ENCODE data around the gene TANGO6. TPM values are rescaled to one million over a fixed set of nuclear protein-coding genes. Genes with fewer than 3 reads are reported as not detected.

TANGO6 gene
- total and polyA plus RNA-seq, 10 of the 15 experiments (the other 5 are each of a cell fraction or from before 2014, with no cell fraction given): 1.1 to 20.6 (median 11.0) TPM

- RAD21 ChIA-PET (ENCODE audit: unreplicated experiment): no interaction called here
- FAIRE-seq (no peak), ATAC-seq (no peak), DNase-seq (ENCODE audit: low read depth, low spot score) (no peak)
- SMC1A ChIA-PET (ENCODE audit: uncharacterized antibody, unreplicated experiment): interaction anchor here (0.6 to 0.9 kb wide), 2 partner anchors 21 to 59 kb away, joined by 3 to 4 read pairs; no protein-coding TSS in a partner anchor
- no peaks in the 10 kb centered on the region for H3K9me3 ChIP-seq (replicated peaks; ENCODE audit: control insufficient read depth, insufficient read depth, low read length)
- H3K79me2 ChIP-seq (ENCODE audit: control insufficient read depth, insufficient read depth, low read length): no peaks in the 10 kb centered on the region
- intact Hi-C loops (cut with micrococcal nuclease; ENCODE audit: unreplicated experiment) (no loop called here), in situ Hi-C loops (cut with MboI) (no loop called here)
- POLR2A ChIA-PET: no interaction called here
- CTCF ChIA-PET: interaction anchor here (0.6 to 0.9 kb wide), 3 partner anchors 25 to 379 kb away, joined by 3 to 5 read pairs (median 4); no protein-coding TSS in a partner anchor
- H4K20me1 ChIP-seq (ENCODE audit: control insufficient read depth, insufficient read depth): no peaks in the 10 kb centered on the region
- no peak overlapping the region for H3K4me2 ChIP-seq (ENCODE audit: control insufficient read depth, insufficient read depth)
- no peak overlapping the region for H3K4me3 ChIP-seq
- WGBS (ENCODE audit: insufficient coverage, insufficient replicate concordance, low lambda C conversion rate, missing lambda C conversion rate): 95% methylated on average over 2 of the region's 2 CpGs
- H3K27ac ChIP-seq (ENCODE audit: control insufficient read depth, insufficient read depth): no peak overlapping the region
- H2AFZ ChIP-seq (ENCODE audit: control insufficient read depth, low read depth, low read length): no peak overlapping the region
- no peaks in the 10 kb centered on the region for H3K27me3 ChIP-seq (replicated peaks in 1 of 2; ENCODE audit: control insufficient read depth in 2 of 2, insufficient read depth in 2 of 2, low read length in 1 of 2)
- H3K4me1 ChIP-seq (ENCODE audit: control insufficient read depth, insufficient read depth, low read length): no peaks in the 10 kb centered on the region
- no peaks in the 10 kb centered on the region for H3K36me3 ChIP-seq (ENCODE audit: control insufficient read depth in 2 of 2, insufficient read depth in 2 of 2, low read length in 1 of 2)
- no peak overlapping the region for H3K9ac ChIP-seq (ENCODE audit: control insufficient read depth, insufficient read depth, low read length)
- no TSS peak for BruUV-seq (replicated peaks)
- TF ChIP-seq ZZZ3 (IDR thresholded peaks at IDR 0.05; ENCODE audit: control insufficient read depth, insufficient read length, low read depth) (no peak), YY1 (IDR thresholded peaks at IDR 0.05; ENCODE audit: low read depth, low read length) (no peak), TAF1 (IDR thresholded peaks at IDR 0.05; ENCODE audit: borderline replicate concordance, low read depth, low read length) (no peak), EP300 (IDR thresholded peaks at IDR 0.05; ENCODE audit: borderline replicate concordance in 1 of 2, control insufficient read depth in 1 of 2, low read depth in 2 of 2, low read length in 2 of 2) (no peak), CUX1 (IDR thresholded peaks at IDR 0.05; ENCODE audit: insufficient replicate concordance, low read depth, low read length) (no peak), ZBTB33 (IDR thresholded peaks at IDR 0.05) (no peak), ZNF592 (IDR thresholded peaks at IDR 0.05) (no peak), SUPT20H (IDR thresholded peaks at IDR 0.05; ENCODE audit: borderline replicate concordance, control insufficient read depth, low read depth, low read length) (no peak), BHLHE40 (IDR thresholded peaks at IDR 0.05; ENCODE audit: borderline replicate concordance in 1 of 2, low read depth in 2 of 2, low read length in 1 of 2) (no peak), RELB (IDR thresholded peaks at IDR 0.05; ENCODE audit: low read depth) (no peak)
These were observed 126.0 kb downstream of the TANGO6 start for GRCh38 chr16:68969338-68969737.
